Liver (tissue), 9 donors: ENCODE data around the gene CIAPIN1. TPM values are rescaled to one million over a fixed set of nuclear protein-coding genes. Genes with fewer than 3 reads are reported as not detected.

Experiments
- DNase-seq: peaks from one replicate; pipeline ENCODE4 v3.0.0-alpha.2; 2017; ENCODE audit warnings: low spot score
- H3K27ac ChIP-seq, 2 donors: one replicate each; pipeline ENCODE4 v1.7.0; 2013; ENCODE audit warnings: inconsistent platforms in 2 of 2, low read length in 2 of 2, control low read depth in 1 of 2, low read depth in 1 of 2, mild to moderate bottlenecking in 1 of 2
- H3K27me3 ChIP-seq, 4 donors: one replicate each; pipeline versions ENCODE4 v1.6.1 to v1.7.0; 2013; ENCODE audit warnings: low read length in 3 of 4, inconsistent platforms in 1 of 4, mild to moderate bottlenecking in 1 of 4, moderate library complexity in 1 of 4; ENCODE audit not compliant: control insufficient read depth in 4 of 4, insufficient read depth in 4 of 4
- H3K36me3 ChIP-seq, 4 donors: one replicate each; pipeline versions ENCODE4 v1.6.1 to v1.7.0; 2013; ENCODE audit warnings: low read length in 3 of 4, mild to moderate bottlenecking in 3 of 4, low read depth in 1 of 4, moderate library complexity in 1 of 4; ENCODE audit not compliant: control insufficient read depth in 4 of 4, insufficient read depth in 3 of 4
- H3K4me1 ChIP-seq, 4 donors: one replicate each; pipeline versions ENCODE4 v1.6.1 to v1.7.0; 2013; ENCODE audit warnings: low read length in 3 of 4, mild to moderate bottlenecking in 3 of 4, moderate library complexity in 1 of 4; ENCODE audit not compliant: control insufficient read depth in 4 of 4, insufficient read depth in 4 of 4
- H3K4me3 ChIP-seq, 3 donors: one replicate each; pipeline versions ENCODE4 v1.6.1 to v1.7.0; 2013; ENCODE audit warnings: low read length in 3 of 3, control low read depth in 1 of 3, low read depth in 1 of 3, mild to moderate bottlenecking in 1 of 3
- H3K9ac ChIP-seq, 2 donors: one replicate each; pipeline ENCODE4 v1.7.0; 2013; ENCODE audit warnings: low read length in 2 of 2, mild to moderate bottlenecking in 2 of 2, moderate library complexity in 2 of 2, control low read depth in 1 of 2, low read depth in 1 of 2
- H3K9me3 ChIP-seq, 4 donors: one replicate each; pipeline versions ENCODE4 v1.6.1 to v1.7.0; 2013; ENCODE audit warnings: low read length in 3 of 4; ENCODE audit not compliant: control insufficient read depth in 4 of 4
- ATF3 ChIP-seq: IDR thresholded peaks from 2 replicates; pipeline ENCODE4 v1.6.1; 2016; ENCODE audit warnings: antibody characterized with exemption
- EGR1 ChIP-seq, 2 donors: IDR thresholded peaks; 2 replicates each; pipeline ENCODE4 v1.6.1; 2016 to 2018; ENCODE audit warnings: antibody characterized with exemption in 2 of 2, low read depth in 2 of 2
- FOXA1 ChIP-seq: IDR thresholded peaks from 2 replicates; pipeline ENCODE4 v1.6.1; 2016; ENCODE audit warnings: antibody characterized with exemption
- FOXA2 ChIP-seq: IDR thresholded peaks from 2 replicates; pipeline ENCODE4 v1.6.1; 2016; ENCODE audit warnings: antibody characterized with exemption
- GABPA ChIP-seq, 2 donors: IDR thresholded peaks in 1 of 2; conservative IDR thresholded peaks in 1 of 2; 2 replicates each; pipeline ENCODE4 v1.6.1; 2016; ENCODE audit warnings: antibody characterized with exemption in 2 of 2, mild to moderate bottlenecking in 1 of 2, moderate library complexity in 1 of 2
- HNF4A ChIP-seq, 2 donors: conservative IDR thresholded peaks; 2 replicates each; pipeline ENCODE4 v1.6.1; 2016; ENCODE audit warnings: antibody characterized with exemption in 2 of 2, mild to moderate bottlenecking in 2 of 2
- HNF4G ChIP-seq: IDR thresholded peaks from 2 replicates; pipeline ENCODE4 v1.6.1; 2016; ENCODE audit warnings: antibody characterized with exemption
- MAX ChIP-seq: IDR thresholded peaks from 2 replicates; pipeline ENCODE4 v1.6.1; 2016; ENCODE audit warnings: antibody characterized with exemption
- NR2F2 ChIP-seq: IDR thresholded peaks from 2 replicates; pipeline ENCODE4 v1.6.1; 2016; ENCODE audit warnings: antibody characterized with exemption
- RAD21 ChIP-seq, 2 donors: IDR thresholded peaks; 2 replicates each; pipeline ENCODE4 v1.6.1; 2016; ENCODE audit warnings: antibody characterized with exemption in 2 of 2, mild to moderate bottlenecking in 2 of 2
- RXRA ChIP-seq, 2 donors: IDR thresholded peaks; 2 replicates each; pipeline ENCODE4 v1.6.1; 2017 to 2018; ENCODE audit warnings: antibody characterized with exemption in 2 of 2, mild to moderate bottlenecking in 1 of 2
- TAF1 ChIP-seq: conservative IDR thresholded peaks from 2 replicates; pipeline ENCODE4 v1.6.1; 2016; ENCODE audit warnings: antibody characterized with exemption, mild to moderate bottlenecking
- WGBS: extraction: QIAGEN DNeasy Blood & Tissue Kit; methylation state at CpG from one replicate; pipeline ENCODE4 v1.1.7; 2013; 5-methylcytosine and 5-hydroxymethylcytosine counted together
- polyA plus RNA-seq, 2 donors: library from polyadenylated mRNA; stranded (reverse) in 1 of 2; unstranded in 1 of 2; fragments of 200-250 nt in 1 of 2; fragments of >200 nt in 1 of 2; fragmentation: Nextera tagmentation in 1 of 2; extraction: Ambion mirVana in 1 of 2; gene quantifications; one replicate each; pipeline versions ENCODE4 v1.2.1 to v1.2.3, GENCODE V29; 2013 to 2015
- total RNA-seq, 2 donors: library from RNA; depleted of rRNA; stranded (reverse); fragments of >200 nt; gene quantifications; one replicate each; pipeline ENCODE4 v1.2.3, GENCODE V29; 2014
- TF ChIP-seq, protein P1 (sequence below): IDR thresholded peaks from 2 replicates; pipeline ENCODE4 v1.6.1; 2016; ENCODE audit warnings: antibody characterized with exemption, mild to moderate bottlenecking
- TF ChIP-seq, protein P2 (sequence below): IDR thresholded peaks from 2 replicates; pipeline ENCODE4 v1.6.1; 2016; ENCODE audit warnings: antibody characterized with exemption
- TF ChIP-seq, protein P3 (sequence below): fragments of 150-350 bp; IDR thresholded peaks from 2 replicates; pipeline ENCODE4 v1.5.1; 2017; ENCODE audit warnings: improper control_type of control experiment, low read depth, low read length; ENCODE audit not compliant: missing input control
- donor health status: healthy.
- donor health status: healthy.
- donor health status: healthy.
- donor health status: healthy.
- donor health status: healthy.

CIAPIN1 gene
- total and polyA plus RNA-seq, 4 donors: 19.5 to 32.7 (median 23.4) TPM

DNA sequence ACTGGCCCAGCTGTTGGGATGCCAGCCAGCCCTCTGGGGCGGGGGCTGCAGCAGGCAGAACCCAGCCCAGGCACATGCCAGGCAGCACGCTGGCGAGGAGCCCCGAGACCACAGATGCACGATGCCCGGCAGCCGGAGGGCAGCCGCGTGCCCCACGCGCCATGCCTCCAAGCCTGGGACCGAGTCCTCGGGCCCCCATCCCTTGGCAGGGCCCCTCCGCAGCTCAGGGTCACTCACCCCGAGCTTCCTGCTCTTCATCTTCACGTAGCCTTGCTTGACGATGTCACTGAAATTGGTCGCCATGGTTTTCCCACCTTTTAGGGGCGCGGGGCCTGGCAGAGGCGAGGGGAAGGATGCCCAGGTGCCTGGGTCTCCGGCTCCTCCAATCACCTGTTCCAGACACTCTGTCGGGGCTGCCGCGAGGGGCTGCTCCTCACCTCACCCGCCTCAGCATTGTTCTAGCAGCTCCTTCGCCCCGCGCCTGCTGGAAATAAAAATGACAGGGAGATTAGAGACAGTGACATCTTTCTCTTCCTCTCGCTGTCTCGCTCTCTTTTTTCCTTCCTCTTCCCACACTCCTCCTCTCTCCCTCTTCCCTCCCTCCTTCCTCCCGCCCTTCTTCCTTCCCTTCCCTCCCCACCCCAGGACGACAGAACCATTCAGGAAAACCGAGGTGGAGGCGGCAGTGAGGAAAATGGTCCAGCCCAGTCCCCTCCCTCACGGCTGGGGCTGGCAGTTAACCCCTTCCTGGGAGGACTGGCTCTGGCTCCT, 32.2 kb upstream of the CIAPIN1 start:
- Histone ChIP-seq H3K27me3 (no peaks in the 10 kb centered on the region), H3K9ac (peak overlapping the region in 1 of 2 donors; percentile 36), H3K9me3 (no peaks in the 10 kb centered on the region), H3K27ac (peak overlapping the region; percentile 27 to 68), H3K36me3 (peaks cover 0 to 6% (median 2%) of the 10 kb centered on the region in 4 donors), H3K4me1 (peaks cover 22 to 48% (median 34%) of the 10 kb centered on the region in 4 donors), H3K4me3 (peak overlapping the region; percentile 1 to 24 (median 11))
- no peak for DNase-seq
- TF ChIP-seq, protein P1, sequence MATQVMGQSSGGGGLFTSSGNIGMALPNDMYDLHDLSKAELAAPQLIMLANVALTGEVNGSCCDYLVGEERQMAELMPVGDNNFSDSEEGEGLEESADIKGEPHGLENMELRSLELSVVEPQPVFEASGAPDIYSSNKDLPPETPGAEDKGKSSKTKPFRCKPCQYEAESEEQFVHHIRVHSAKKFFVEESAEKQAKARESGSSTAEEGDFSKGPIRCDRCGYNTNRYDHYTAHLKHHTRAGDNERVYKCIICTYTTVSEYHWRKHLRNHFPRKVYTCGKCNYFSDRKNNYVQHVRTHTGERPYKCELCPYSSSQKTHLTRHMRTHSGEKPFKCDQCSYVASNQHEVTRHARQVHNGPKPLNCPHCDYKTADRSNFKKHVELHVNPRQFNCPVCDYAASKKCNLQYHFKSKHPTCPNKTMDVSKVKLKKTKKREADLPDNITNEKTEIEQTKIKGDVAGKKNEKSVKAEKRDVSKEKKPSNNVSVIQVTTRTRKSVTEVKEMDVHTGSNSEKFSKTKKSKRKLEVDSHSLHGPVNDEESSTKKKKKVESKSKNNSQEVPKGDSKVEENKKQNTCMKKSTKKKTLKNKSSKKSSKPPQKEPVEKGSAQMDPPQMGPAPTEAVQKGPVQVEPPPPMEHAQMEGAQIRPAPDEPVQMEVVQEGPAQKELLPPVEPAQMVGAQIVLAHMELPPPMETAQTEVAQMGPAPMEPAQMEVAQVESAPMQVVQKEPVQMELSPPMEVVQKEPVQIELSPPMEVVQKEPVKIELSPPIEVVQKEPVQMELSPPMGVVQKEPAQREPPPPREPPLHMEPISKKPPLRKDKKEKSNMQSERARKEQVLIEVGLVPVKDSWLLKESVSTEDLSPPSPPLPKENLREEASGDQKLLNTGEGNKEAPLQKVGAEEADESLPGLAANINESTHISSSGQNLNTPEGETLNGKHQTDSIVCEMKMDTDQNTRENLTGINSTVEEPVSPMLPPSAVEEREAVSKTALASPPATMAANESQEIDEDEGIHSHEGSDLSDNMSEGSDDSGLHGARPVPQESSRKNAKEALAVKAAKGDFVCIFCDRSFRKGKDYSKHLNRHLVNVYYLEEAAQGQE: no peak
- TF ChIP-seq HNF4G: no peak
- TF ChIP-seq MAX: no peak
- no peak for TF ChIP-seq GABPA (IDR thresholded peaks at IDR 0.05 in 1 of 2, conservative IDR thresholded peaks at IDR 0.05 in 1 of 2)
- TF ChIP-seq EGR1 (IDR thresholded peaks at IDR 0.05; ENCODE audit: low read depth in 2 of 2): no peak
- TF ChIP-seq FOXA2: no peak
- no peak for TF ChIP-seq ATF3
- TF ChIP-seq, protein P2, sequence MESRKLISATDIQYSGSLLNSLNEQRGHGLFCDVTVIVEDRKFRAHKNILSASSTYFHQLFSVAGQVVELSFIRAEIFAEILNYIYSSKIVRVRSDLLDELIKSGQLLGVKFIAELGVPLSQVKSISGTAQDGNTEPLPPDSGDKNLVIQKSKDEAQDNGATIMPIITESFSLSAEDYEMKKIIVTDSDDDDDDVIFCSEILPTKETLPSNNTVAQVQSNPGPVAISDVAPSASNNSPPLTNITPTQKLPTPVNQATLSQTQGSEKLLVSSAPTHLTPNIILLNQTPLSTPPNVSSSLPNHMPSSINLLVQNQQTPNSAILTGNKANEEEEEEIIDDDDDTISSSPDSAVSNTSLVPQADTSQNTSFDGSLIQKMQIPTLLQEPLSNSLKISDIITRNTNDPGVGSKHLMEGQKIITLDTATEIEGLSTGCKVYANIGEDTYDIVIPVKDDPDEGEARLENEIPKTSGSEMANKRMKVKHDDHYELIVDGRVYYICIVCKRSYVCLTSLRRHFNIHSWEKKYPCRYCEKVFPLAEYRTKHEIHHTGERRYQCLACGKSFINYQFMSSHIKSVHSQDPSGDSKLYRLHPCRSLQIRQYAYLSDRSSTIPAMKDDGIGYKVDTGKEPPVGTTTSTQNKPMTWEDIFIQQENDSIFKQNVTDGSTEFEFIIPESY: no peak
- no peak for TF ChIP-seq RXRA (IDR thresholded peaks at IDR 0.05)
- TF ChIP-seq, protein P3, sequence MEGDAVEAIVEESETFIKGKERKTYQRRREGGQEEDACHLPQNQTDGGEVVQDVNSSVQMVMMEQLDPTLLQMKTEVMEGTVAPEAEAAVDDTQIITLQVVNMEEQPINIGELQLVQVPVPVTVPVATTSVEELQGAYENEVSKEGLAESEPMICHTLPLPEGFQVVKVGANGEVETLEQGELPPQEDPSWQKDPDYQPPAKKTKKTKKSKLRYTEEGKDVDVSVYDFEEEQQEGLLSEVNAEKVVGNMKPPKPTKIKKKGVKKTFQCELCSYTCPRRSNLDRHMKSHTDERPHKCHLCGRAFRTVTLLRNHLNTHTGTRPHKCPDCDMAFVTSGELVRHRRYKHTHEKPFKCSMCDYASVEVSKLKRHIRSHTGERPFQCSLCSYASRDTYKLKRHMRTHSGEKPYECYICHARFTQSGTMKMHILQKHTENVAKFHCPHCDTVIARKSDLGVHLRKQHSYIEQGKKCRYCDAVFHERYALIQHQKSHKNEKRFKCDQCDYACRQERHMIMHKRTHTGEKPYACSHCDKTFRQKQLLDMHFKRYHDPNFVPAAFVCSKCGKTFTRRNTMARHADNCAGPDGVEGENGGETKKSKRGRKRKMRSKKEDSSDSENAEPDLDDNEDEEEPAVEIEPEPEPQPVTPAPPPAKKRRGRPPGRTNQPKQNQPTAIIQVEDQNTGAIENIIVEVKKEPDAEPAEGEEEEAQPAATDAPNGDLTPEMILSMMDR: no peak
- TF ChIP-seq HNF4A (conservative IDR thresholded peaks at IDR 0.05): no peak
- no peak for TF ChIP-seq NR2F2
- TF ChIP-seq RAD21 (IDR thresholded peaks at IDR 0.05): no peak
- no peak for TF ChIP-seq FOXA1
- TF ChIP-seq TAF1: no peak
- WGBS: 54% methylated on average over 36 of the region's 36 CpGs
